ENCODE results near the gene TSPAN11.

GRCh38 chr12:30939234-30939633, 12.7 kb downstream of the TSPAN11 start:
- no peak for TF ChIP-seq CTCF (IDR thresholded peaks at IDR 0.05)
- no peak for TF ChIP-seq POLR2A (IDR thresholded peaks at IDR 0.05)
